Choroid plexus epithelial cell (primary cell): ENCODE data around the gene HEATR9.
A peak's percentile ranks its signal among the peaks of the same experiment; 100 is the strongest.

Experiments
- DNase-seq: peaks from one replicate; pipeline ENCODE4 v3.0.0-alpha.2; 2010; ENCODE audit warnings: low read depth
- H3K4me3 ChIP-seq: 2 replicates; pipeline ENCODE4 v1.5.1; 2011; ENCODE audit warnings: low read depth, mild to moderate bottlenecking, control low read depth, low read length, moderate library complexity
- CTCF ChIP-seq: conservative IDR thresholded peaks from 2 replicates; pipeline ENCODE4 v1.5.1; 2011; ENCODE audit warnings: low read depth, mild to moderate bottlenecking, control low read depth, inconsistent platforms, low read length, moderate library complexity

HEATR9 gene

DNA sequence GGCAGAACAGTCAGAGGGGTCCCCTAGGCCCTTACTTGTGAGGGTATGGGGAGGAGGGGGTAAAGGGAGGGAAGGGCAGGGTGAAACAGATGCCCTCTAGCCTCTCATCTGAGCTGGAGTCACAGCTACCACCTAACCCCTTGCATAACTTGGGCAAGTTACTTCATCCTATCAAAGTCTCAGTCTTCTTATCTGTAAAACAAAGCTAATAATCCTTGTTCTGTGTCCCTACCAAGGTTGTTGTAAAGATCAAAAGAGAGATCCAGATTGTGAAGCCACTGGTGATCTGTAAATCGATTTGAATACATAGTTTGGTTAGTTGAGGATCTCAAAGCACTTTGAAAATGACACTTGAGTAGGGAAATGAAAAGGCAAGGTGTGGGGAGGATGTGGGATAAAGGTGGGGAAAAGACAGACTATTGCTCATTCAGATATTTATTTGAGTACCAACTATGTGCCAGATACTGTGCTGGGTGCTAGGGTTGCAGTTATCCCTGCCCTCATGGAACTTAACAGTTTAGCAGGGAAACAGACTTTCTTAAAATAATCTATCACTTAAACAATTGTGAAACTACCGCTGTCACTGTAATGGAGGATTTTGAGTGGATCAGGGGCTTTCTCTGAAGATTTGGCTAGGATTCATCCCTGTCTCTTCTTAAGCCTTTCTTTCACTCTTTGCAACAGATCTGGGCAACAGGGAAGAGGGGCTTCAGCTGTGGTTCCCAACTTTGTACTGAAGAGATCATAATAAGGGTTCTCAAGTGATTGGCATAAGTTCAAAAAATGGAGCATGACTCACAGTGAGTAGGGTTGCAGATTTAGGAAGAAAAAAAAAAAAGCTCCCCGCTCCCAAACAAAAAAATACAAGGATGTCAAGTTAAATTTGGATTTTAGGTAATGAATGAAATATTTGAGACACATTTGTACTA lies 3.0 kb downstream of the HEATR9 start:
- H3K4me3 ChIP-seq = no peak overlapping the region
- peak; percentile 61 for DNase-seq

GRCh38 chr17:35864853-35865252 lies 3.8 kb downstream of the HEATR9 start:
- DNase-seq = no peak
- TF ChIP-seq CTCF = no peak
- H3K4me3 ChIP-seq = no peak overlapping the region

More for the DNA sequence above, 3.0 kb downstream of the HEATR9 start:
- TF ChIP-seq CTCF = no peak

DNA sequence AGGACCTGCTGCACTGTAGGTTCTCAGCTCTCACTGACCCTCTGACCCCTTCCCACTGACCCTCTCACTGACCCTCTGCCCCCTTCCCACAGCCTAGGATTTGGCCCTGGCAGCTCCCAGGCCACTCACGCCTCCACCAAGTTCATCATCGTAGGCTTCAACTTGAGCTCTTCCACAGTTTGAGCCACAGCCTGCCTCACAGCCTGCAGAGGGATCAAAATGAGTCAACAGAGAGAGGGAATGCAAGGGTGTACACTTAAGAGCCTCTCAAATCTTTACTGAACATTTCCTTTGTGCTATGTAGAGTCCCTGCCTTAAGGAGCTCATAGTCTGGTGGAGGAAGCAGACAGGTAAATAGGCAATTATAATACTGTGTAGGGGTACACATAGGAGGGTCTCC lies 12.1 kb downstream of the HEATR9 start:
- DNase-seq = no peak
- TF ChIP-seq CTCF = no peak
- no peak overlapping the region for H3K4me3 ChIP-seq

- no peak overlapping the region for H3K4me3 ChIP-seq
- no peak for TF ChIP-seq CTCF
- no peak for DNase-seq
Measured at GRCh38 chr17:35855965-35856364, 12.7 kb downstream of the HEATR9 start.

- DNase-seq = peak; percentile 92
- peak; percentile 89 for TF ChIP-seq CTCF
- no peak overlapping the region for H3K4me3 ChIP-seq
Measured at GRCh38 chr17:35849469-35850348, 19.0 kb downstream of the HEATR9 start.

GRCh38 chr17:35847633-35848373 lies 20.9 kb downstream of the HEATR9 start:
- DNase-seq = no peak
- TF ChIP-seq CTCF = no peak
- H3K4me3 ChIP-seq = no peak overlapping the region
